GM12874 (cell line): ENCODE results near the gene IL21R.
A peak's percentile ranks its signal among the peaks of the same experiment; 100 is the strongest.

Source experiments
- CTCF ChIP-seq: IDR thresholded peaks from 2 replicates; pipeline ENCODE4 v1.5.1; 2011; ENCODE audit warnings: low read depth, mild to moderate bottlenecking, control low read depth, low read length, moderate library complexity; ENCODE audit not compliant: insufficient read depth

The IL21R gene

GRCh38 chr16:27401768-27402568 is at the start of gene IL21R:
Gene IL21R (plus strand): TSS chr16:27402174. CDS start chr16:27430072, 27,898 bp downstream.
- TF ChIP-seq CTCF, result no peak

GRCh38 chr16:27353853-27354252 is 48.1 kb upstream of the IL21R start:
- TF ChIP-seq CTCF, result no peak

- peak; percentile 54; the same call in 1 of the 2 replicates for TF ChIP-seq CTCF
These were observed 46.4 kb upstream of the IL21R start for GRCh38 chr16:27355610-27356009.

GRCh38 chr16:27356794-27357193 is 45.2 kb upstream of the IL21R start:
- TF ChIP-seq CTCF, result no peak

GRCh38 chr16:27359051-27359450 is 42.9 kb upstream of the IL21R start:
- TF ChIP-seq CTCF, result no peak

GRCh38 chr16:27359615-27360014 is 42.4 kb upstream of the IL21R start:
- TF ChIP-seq CTCF, result no peak

- no peak for TF ChIP-seq CTCF
These were observed 40.0 kb upstream of the IL21R start for GRCh38 chr16:27361987-27362386.
